Coronary artery (tissue), 2 donors: ENCODE data around the gene TXN.

ENCODE experiments used
- DNase-seq: peaks from one replicate; pipeline ENCODE4 v3.0.0-alpha.2; 2017; ENCODE audit warnings: low spot score
- H3K27ac ChIP-seq, 2 donors: fragments of 200-600 bp; sonication (generic); one replicate each; pipeline ENCODE4 v1.5.1; 2016 to 2019
- H3K4me3 ChIP-seq: fragments of 200-600 bp; sonication (generic); 2 replicates; pipeline ENCODE4 v1.5.1; 2016; ENCODE audit warnings: mild to moderate bottlenecking, moderate library complexity
- TF ChIP-seq, protein P1 (sequence below): fragments of 200-600 bp; sonication (generic); IDR thresholded peaks from one replicate; pipeline ENCODE4 v1.5.1; 2019; ENCODE audit warnings: antibody characterized with exemption

TXN gene

GRCh38 chr9:110276781-110277180 lies 20.5 kb upstream of the TXN start:
- DNase-seq = no peak
- Histone ChIP-seq H3K4me3 (no peak overlapping the region), H3K27ac (no peak overlapping the region)
- TF ChIP-seq, protein P1, sequence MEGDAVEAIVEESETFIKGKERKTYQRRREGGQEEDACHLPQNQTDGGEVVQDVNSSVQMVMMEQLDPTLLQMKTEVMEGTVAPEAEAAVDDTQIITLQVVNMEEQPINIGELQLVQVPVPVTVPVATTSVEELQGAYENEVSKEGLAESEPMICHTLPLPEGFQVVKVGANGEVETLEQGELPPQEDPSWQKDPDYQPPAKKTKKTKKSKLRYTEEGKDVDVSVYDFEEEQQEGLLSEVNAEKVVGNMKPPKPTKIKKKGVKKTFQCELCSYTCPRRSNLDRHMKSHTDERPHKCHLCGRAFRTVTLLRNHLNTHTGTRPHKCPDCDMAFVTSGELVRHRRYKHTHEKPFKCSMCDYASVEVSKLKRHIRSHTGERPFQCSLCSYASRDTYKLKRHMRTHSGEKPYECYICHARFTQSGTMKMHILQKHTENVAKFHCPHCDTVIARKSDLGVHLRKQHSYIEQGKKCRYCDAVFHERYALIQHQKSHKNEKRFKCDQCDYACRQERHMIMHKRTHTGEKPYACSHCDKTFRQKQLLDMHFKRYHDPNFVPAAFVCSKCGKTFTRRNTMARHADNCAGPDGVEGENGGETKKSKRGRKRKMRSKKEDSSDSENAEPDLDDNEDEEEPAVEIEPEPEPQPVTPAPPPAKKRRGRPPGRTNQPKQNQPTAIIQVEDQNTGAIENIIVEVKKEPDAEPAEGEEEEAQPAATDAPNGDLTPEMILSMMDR = no peak

DNA sequence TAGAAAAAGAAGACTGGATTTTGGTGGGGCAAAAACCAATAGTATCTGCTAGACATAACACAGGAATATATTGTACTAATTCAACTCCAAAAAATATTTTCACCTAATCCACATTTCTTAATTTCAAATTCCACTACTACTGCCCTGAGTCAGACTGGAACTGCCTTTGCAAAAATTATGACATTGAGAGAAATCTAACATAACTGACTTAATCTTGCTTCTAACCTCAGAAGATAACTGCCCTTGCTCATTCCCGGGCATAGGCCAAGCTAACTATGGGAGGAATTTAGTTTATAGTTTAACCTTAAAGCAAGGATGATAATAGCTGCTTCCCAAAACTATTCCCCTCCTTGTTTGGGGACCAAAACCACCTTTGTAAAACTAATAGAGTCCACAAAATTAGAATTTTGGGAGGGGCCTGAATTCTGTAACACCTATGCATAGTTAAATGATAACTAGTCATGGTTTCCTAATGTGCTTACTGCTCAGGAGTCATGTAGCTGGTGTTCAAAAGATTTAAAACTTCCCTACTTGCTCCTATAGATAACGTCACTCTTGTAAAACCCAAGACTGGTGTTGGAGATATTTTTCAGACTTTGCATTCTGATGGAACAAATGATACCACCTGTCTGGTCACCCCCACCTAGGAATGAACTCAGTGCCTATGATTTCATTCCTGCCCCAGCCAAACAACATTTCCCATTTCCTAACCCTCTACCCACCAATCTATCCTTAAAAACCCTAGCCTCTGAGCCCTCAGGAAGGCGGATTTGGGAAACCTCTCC lies 14.1 kb upstream of the TXN start:
- no peak for DNase-seq
- TF ChIP-seq, protein P1 = no peak
- no peak overlapping the region for H3K4me3 ChIP-seq
- no peak overlapping the region for H3K27ac ChIP-seq

- TF ChIP-seq, protein P1 = no peak
- DNase-seq = no peak
- no peak overlapping the region for H3K27ac ChIP-seq
- no peak overlapping the region for H3K4me3 ChIP-seq
Measured at GRCh38 chr9:110266795-110267194, 10.5 kb upstream of the TXN start.

DNA sequence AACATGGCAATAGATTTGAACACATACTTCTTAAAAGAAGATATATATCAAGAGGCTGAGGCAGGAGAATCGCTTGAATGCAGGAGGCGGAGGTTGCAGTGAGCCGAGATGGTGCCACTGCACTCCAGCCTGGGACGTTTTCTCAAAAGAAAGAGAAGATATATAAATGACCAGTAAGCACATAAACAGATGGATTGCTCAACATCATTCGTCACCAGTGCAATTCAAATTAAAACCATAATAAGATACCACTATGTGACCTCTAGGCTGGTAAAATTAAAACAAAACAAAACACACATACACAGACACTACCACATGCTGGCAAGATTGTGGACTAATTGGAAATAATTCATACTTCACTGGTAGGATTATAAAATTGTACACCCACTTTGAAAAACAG lies 5.3 kb upstream of the TXN start:
- Histone ChIP-seq H3K4me3 (no peak overlapping the region), H3K27ac (no peak overlapping the region)
- no peak for DNase-seq
- TF ChIP-seq, protein P1 = no peak

DNA sequence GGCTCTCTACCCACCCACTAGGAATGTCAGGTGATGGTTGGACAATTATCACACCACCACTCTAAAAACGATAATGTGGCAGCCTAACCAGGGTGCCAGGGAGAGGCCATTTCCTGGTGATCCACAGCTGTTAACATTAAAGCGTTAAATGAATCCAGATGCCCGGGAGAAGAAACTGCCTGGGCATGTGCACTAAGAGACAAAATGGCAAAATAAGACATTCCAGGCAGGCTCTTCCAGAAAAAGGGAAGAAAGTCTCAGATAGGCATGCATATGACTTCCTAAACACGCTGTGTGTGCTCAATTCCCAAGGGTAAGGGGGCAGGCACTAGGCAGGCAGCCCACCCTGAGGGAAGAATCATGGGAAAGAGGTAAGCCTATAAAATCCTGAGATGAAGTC lies 4.6 kb upstream of the TXN start:
- TF ChIP-seq, protein P1 = no peak
- DNase-seq = no peak
- no peak overlapping the region for H3K27ac ChIP-seq
- H3K4me3 ChIP-seq = no peak overlapping the region

- H3K4me3 ChIP-seq = no peak overlapping the region
- no peak for DNase-seq
- TF ChIP-seq, protein P1 = no peak
- H3K27ac ChIP-seq = no peak overlapping the region
Measured at GRCh38 chr9:110259566-110259965, 3.3 kb upstream of the TXN start.

DNA sequence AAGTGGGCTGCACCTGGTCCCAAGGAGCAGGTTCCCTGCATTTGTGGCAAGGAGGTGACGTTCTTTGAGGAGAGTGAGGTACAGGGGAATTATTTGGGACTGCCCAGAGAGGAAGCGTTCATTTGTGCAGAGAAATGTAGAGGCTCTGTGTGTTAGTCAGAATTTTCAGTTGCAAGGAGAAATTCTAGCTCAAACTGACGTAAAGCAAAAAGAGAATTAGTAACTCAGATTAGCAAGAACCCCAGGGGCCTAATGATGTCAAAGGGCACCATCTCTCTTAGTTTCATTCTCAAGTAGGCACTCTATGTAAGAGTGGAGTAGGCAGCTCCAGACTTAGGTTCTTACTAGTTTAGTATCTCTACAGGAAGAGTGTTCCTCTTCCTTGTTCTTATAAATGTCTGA lies 2.4 kb upstream of the TXN start:
- TF ChIP-seq, protein P1 = no peak
- no peak overlapping the region for H3K4me3 ChIP-seq
- no peak overlapping the region for H3K27ac ChIP-seq
- DNase-seq = no peak
